Esophagus squamous epithelium (tissue), 5 donors: ENCODE data around the gene SUV39H1. TPM values are rescaled to one million over a fixed set of nuclear protein-coding genes. Genes with fewer than 3 reads are reported as not detected.

Experiments
- DNase-seq: peaks from one replicate; lab custom pipeline; 2025; lab: John Stamatoyannopoulos, UW
- H3K27ac ChIP-seq, 4 donors: fragments of 200-600 bp; sonication (generic); one replicate each; pipeline ENCODE4 v1.5.1; 2016 to 2019; ENCODE audit warnings: mild to moderate bottlenecking in 1 of 4
- H3K27me3 ChIP-seq, 4 donors: fragments of 200-600 bp; sonication (generic); 1 replicate in 3 of 4; 2 replicates in 1 of 4; pipeline versions ENCODE4 v1.5.1 to v1.6.0; 2017 to 2021; ENCODE audit warnings: antibody characterized with exemption in 1 of 4
- H3K36me3 ChIP-seq, 3 donors: fragments of 200-600 bp; sonication (generic); one replicate each; pipeline ENCODE4 v1.5.1; 2016 to 2019
- H3K4me1 ChIP-seq, 3 donors: fragments of 200-600 bp; sonication (generic); one replicate each; pipeline ENCODE4 v1.5.1; 2017 to 2019
- H3K4me3 ChIP-seq, 4 donors: fragments of 200-600 bp; sonication (generic); 1 replicate in 3 of 4; 2 replicates in 1 of 4; pipeline ENCODE4 v1.5.1; 2016 to 2019; ENCODE audit warnings: mild to moderate bottlenecking in 2 of 4, moderate library complexity in 1 of 4
- H3K9me3 ChIP-seq, 3 donors: fragments of 200-600 bp; sonication (generic); one replicate each; pipeline ENCODE4 v1.5.1; 2016 to 2019
- CTCF ChIP-seq, 6 experiments: fragments of 450-650 bp in 4 of 6; fragments of 200-600 bp in 2 of 6; sonication (generic) in 2 of 6; IDR thresholded peaks; one replicate each; pipeline ENCODE4 v1.5.1; 2016 to 2019; ENCODE audit warnings: antibody characterized with exemption in 6 of 6, mild to moderate bottlenecking in 4 of 6, moderate library complexity in 4 of 6
- POLR2A ChIP-seq, 4 donors: fragments of 450-650 bp; IDR thresholded peaks; one replicate each; pipeline ENCODE4 v1.6.1; 2017; ENCODE audit warnings: antibody characterized with exemption in 4 of 4, mild to moderate bottlenecking in 4 of 4, moderate library complexity in 3 of 4
- WGBS, 2 donors: methylation state at CpG; one replicate each; pipeline ENCODE4 v1.1.5; 2018; 5-methylcytosine and 5-hydroxymethylcytosine counted together
- intact Hi-C: fragments of 100-400 bp; cut with DNase I; formaldehyde crosslinking; loops from one replicate; pipeline ENCODE4 v1.15.0; 2022
- total RNA-seq, 4 donors: library from RNA; depleted of rRNA; stranded (reverse); fragments of >200 nt; gene quantifications; one replicate each; pipeline ENCODE4 v1.1.0, GENCODE V29; 2016
- donor health status: DM: yes; HTN: yes; CAD: no.

Gene SUV39H1
- total RNA-seq, 4 donors from 2014 or later, result 4.6 to 12.1 (median 8.2) TPM

GRCh38 chrX:48683411-48683982 lies 13.0 kb upstream of the SUV39H1 start, which contains the start of gene WAS:
WAS (plus strand) TSS chrX:48683799; CDS start chrX:48683854, 55 bp downstream.
- intact Hi-C loops, result no loop called here
- Histone ChIP-seq H3K36me3 (no peaks in the 10 kb centered on the region), H3K9me3 (no peaks in the 10 kb centered on the region), H3K27me3 (no peaks in the 10 kb centered on the region), H3K27ac (peak within 1 kb of the TSS; percentile 7 to 61 (median 32)), H3K4me3 (peak within 1 kb of the TSS in 3 of 4 donors; percentile 21 to 39 (median 37)), H3K4me1 (no peaks in the 10 kb centered on the region)
- no peak for TF ChIP-seq CTCF (IDR thresholded peaks at IDR 0.05)
- TF ChIP-seq POLR2A (IDR thresholded peaks at IDR 0.05), result peak in 1 of 4 donors; percentile 31
- DNase-seq, result no peak
- WGBS, 2 donors, result 58 to 95% methylated on average over 3 to 10 of the region's 13 CpGs

- TF ChIP-seq POLR2A (IDR thresholded peaks at IDR 0.05) (no peak), CTCF (IDR thresholded peaks at IDR 0.05) (no peak)
- peak overlapping the region in 3 of 4 donors; percentile 21 to 39 (median 37) for H3K4me3 ChIP-seq
- H3K27me3 ChIP-seq, result no peaks in the 10 kb centered on the region
- no peak for DNase-seq
- intact Hi-C loops, result no loop called here
- 60 to 64% methylated on average over 3 to 6 of the region's 7 CpGs for WGBS, 2 donors
- H3K27ac ChIP-seq, result peak overlapping the region in 3 of 4 donors; percentile 7 to 61 (median 50)
- H3K36me3 ChIP-seq, result no peaks in the 10 kb centered on the region
- no peaks in the 10 kb centered on the region for H3K9me3 ChIP-seq
- no peaks in the 10 kb centered on the region for H3K4me1 ChIP-seq
Measured at GRCh38 chrX:48684134-48684533, 12.4 kb upstream of the SUV39H1 start.

- WGBS, 2 donors, result 76 to 100% methylated on average over 2 to 6 of the region's 12 CpGs
- H3K27me3 ChIP-seq, result no peaks in the 10 kb centered on the region
- DNase-seq, result no peak
Measured at GRCh38 chrX:48685416-48685815, 11.1 kb upstream of the SUV39H1 start.

GRCh38 chrX:48688531-48689150 lies 7.9 kb upstream of the SUV39H1 start:
- no peaks in the 10 kb centered on the region for H3K36me3 ChIP-seq
- 57% methylated on average over 1 of the region's 19 CpGs; no CpG with 5 or more reads in 1 of the 2 donors for WGBS, 2 donors

More at GRCh38 chrX:48685416-48685815, 11.1 kb upstream of the SUV39H1 start:
- H3K27ac ChIP-seq, result no peak overlapping the region
- intact Hi-C loops, result no loop called here
- no peaks in the 10 kb centered on the region for H3K4me1 ChIP-seq
- no peaks in the 10 kb centered on the region for H3K9me3 ChIP-seq
- no peak overlapping the region for H3K4me3 ChIP-seq
- TF ChIP-seq POLR2A (IDR thresholded peaks at IDR 0.05) (no peak), CTCF (IDR thresholded peaks at IDR 0.05) (no peak)
- H3K36me3 ChIP-seq, result no peaks in the 10 kb centered on the region

More at GRCh38 chrX:48688531-48689150, 7.9 kb upstream of the SUV39H1 start:
- Histone ChIP-seq H3K27me3 (no peaks in the 10 kb centered on the region), H3K27ac (no peak overlapping the region), H3K9me3 (no peaks in the 10 kb centered on the region), H3K4me3 (no peak overlapping the region), H3K4me1 (no peaks in the 10 kb centered on the region)
- no peak for DNase-seq
- intact Hi-C loops, result no loop called here
- TF ChIP-seq CTCF (IDR thresholded peaks at IDR 0.05), result no peak
- no peak for TF ChIP-seq POLR2A (IDR thresholded peaks at IDR 0.05)
